Panc1 (cell line): ENCODE data around the gene WARS2. TPM values are rescaled to one million over a fixed set of nuclear protein-coding genes. Genes with fewer than 3 reads are reported as not detected.

Experiments used
- ATAC-seq: fragments of 200-7000 bp; cut with Tn5 transposase; 2 replicates; pipeline ENCODE4 v1.9.1; 2020; ENCODE audit warnings: mild to moderate bottlenecking, moderate library complexity
- BruUV-seq: library from RNA; stranded (reverse); fragments of 400-500 nt; replicated peaks from 2 replicates; lab custom pipeline; 2021; lab: Mats Ljungman, UMichigan
- CTCF ChIA-PET: fragments of 300-600 bp; sonication (Branson Sonifier 250); formaldehyde crosslinking; loops from one replicate; lab custom pipeline; 2022; ENCODE audit warnings: antibody characterized with exemption; lab: Charles Lee
- POLR2A ChIA-PET: fragments of 300-600 bp; sonication (Branson Sonifier 250); formaldehyde crosslinking; loops from one replicate; lab custom pipeline; 2022; ENCODE audit warnings: antibody characterized with exemption; lab: Charles Lee
- DNase-seq: peaks from one replicate; pipeline ENCODE4 v3.0.0-alpha.2; 2010; ENCODE audit warnings: low read depth, low spot score
- H3K27ac ChIP-seq: 2 replicates; pipeline ENCODE4 v1.5.1; 2011; ENCODE audit warnings: mild to moderate bottlenecking, low read length, inconsistent platforms
- H3K27me3 ChIP-seq: fragments of 200-500 bp; sonication (Bioruptor generic); 2 replicates; pipeline ENCODE4 v1.6.0; 2014; ENCODE audit warnings: low read length, inconsistent platforms; ENCODE audit not compliant: control insufficient read depth, insufficient read depth
- H3K36me3 ChIP-seq: fragments of 200-500 bp; sonication (Bioruptor generic); 2 replicates; pipeline ENCODE4 v1.5.1; 2014; ENCODE audit warnings: inconsistent platforms, mild to moderate bottlenecking, low read length, moderate library complexity; ENCODE audit not compliant: control insufficient read depth, insufficient read depth
- H3K4me1 ChIP-seq: 2 replicates; pipeline ENCODE4 v1.5.1; 2011; ENCODE audit warnings: inconsistent platforms, mild to moderate bottlenecking, low read length, moderate library complexity; ENCODE audit not compliant: control insufficient read depth, insufficient read depth
- H3K4me3 ChIP-seq, 2 experiments: 2 replicates each; pipeline ENCODE4 v1.5.1; 2011 to 2012; ENCODE audit warnings: low read depth in 2 of 2, low read length in 2 of 2, mild to moderate bottlenecking in 2 of 2, inconsistent platforms in 1 of 2, moderate library complexity in 1 of 2
- H3K9me3 ChIP-seq: fragments of 200-500 bp; sonication (Bioruptor generic); 2 replicates; pipeline ENCODE4 v1.5.1; 2014; ENCODE audit warnings: low read depth, mild to moderate bottlenecking, inconsistent platforms, low read length, moderate library complexity; ENCODE audit not compliant: control insufficient read depth, insufficient read depth
- CTCF ChIP-seq: fragments of 450-650 bp; IDR thresholded peaks from 2 replicates; pipeline ENCODE4 v1.5.1; 2017; ENCODE audit warnings: mild to moderate bottlenecking
- POLR2AphosphoS5 ChIP-seq: IDR thresholded peaks from 2 replicates; pipeline ENCODE4 v1.6.1; 2012; ENCODE audit warnings: mild to moderate bottlenecking, low read depth, low read length, moderate library complexity
- REST ChIP-seq, 2 experiments: IDR thresholded peaks; 2 replicates each; pipeline ENCODE4 v1.6.1; 2011 to 2012; ENCODE audit warnings: low read depth in 2 of 2, control low read depth in 1 of 2, low read length in 1 of 2, mild to moderate bottlenecking in 1 of 2, moderate library complexity in 1 of 2; ENCODE audit not compliant: insufficient read depth in 1 of 2
- SIN3A ChIP-seq: IDR thresholded peaks from 2 replicates; pipeline ENCODE4 v1.6.1; 2012; ENCODE audit warnings: low read depth, mild to moderate bottlenecking, low read length, moderate library complexity, borderline replicate concordance; ENCODE audit not compliant: insufficient read depth
- TCF7L2 ChIP-seq: IDR thresholded peaks from 2 replicates; pipeline ENCODE4 v1.6.1; 2011; ENCODE audit warnings: mild to moderate bottlenecking, low read depth, low read length, inconsistent platforms
- in situ Hi-C: cut with HindIII; loops from 2 replicates; pipeline ENCODE4 v1.10.0; 2016; ENCODE audit warnings: low sequenced_read_pairs, low pct_unique_long_range_greater_than_20kb
- intact Hi-C: fragments of 100-400 bp; cut with micrococcal nuclease; formaldehyde crosslinking; loops from one replicate; pipeline ENCODE4 v1.10.0; 2022; ENCODE audit not compliant: unreplicated experiment
- total RNA-seq: library from RNA; stranded (reverse); gene quantifications from one replicate; pipeline ENCODE4 v1.2.1, GENCODE V29; 2021; ENCODE audit not compliant: unreplicated experiment

WARS2 gene
- total RNA-seq, 1 experiment from 2014 or later, result 6.6 TPM

- ChIA-PET CTCF (no interaction called here), POLR2A (no interaction called here)
- no TSS peak for BruUV-seq
- H3K36me3 ChIP-seq, result no peaks in the 10 kb centered on the region
- no peaks in the 10 kb centered on the region for H3K9me3 ChIP-seq
- DNase-seq (no peak), ATAC-seq (no peak)
- in situ Hi-C loops, result no loop called here
- no peak overlapping the region for H3K27ac ChIP-seq
- no peaks in the 10 kb centered on the region for H3K27me3 ChIP-seq
- intact Hi-C loops, result no loop called here
- no peak overlapping the region for H3K4me3 ChIP-seq
- no peaks in the 10 kb centered on the region for H3K4me1 ChIP-seq
- no peak for TF ChIP-seq CTCF
- no peak for TF ChIP-seq REST (IDR thresholded peaks at IDR 0.05; ENCODE audit: insufficient read depth in 1 of 2, low read depth in 2 of 2, low read length in 1 of 2)
- TF ChIP-seq TCF7L2, result no peak
- TF ChIP-seq SIN3A, result no peak
- TF ChIP-seq POLR2AphosphoS5, result no peak
These were observed 46.7 kb downstream of the WARS2 start for GRCh38 chr1:119093721-119094120.

- Histone ChIP-seq H3K4me3 (no peak overlapping the region), H3K27ac (no peak overlapping the region), H3K4me1 (no peaks in the 10 kb centered on the region), H3K36me3 (no peaks in the 10 kb centered on the region), H3K27me3 (no peaks in the 10 kb centered on the region), H3K9me3 (no peaks in the 10 kb centered on the region)
- no peak for DNase-seq
- TF ChIP-seq CTCF, result no peak
- TF ChIP-seq TCF7L2, result no peak
- no peak for TF ChIP-seq SIN3A
- no peak for TF ChIP-seq REST (IDR thresholded peaks at IDR 0.05; ENCODE audit: insufficient read depth in 1 of 2, low read depth in 2 of 2, low read length in 1 of 2)
- TF ChIP-seq POLR2AphosphoS5, result no peak
- intact Hi-C loops (no loop called here), in situ Hi-C loops (no loop called here)
- CTCF ChIA-PET, result no interaction called here
- no TSS peak for BruUV-seq
- POLR2A ChIA-PET, result no interaction called here
- ATAC-seq, result no peak
These were observed 48.8 kb downstream of the WARS2 start for GRCh38 chr1:119091618-119092017.
